Measurements from ENCODE around the gene CYP1B1.

GRCh38 chr2:38116762-38117161 is 40.8 kb upstream of the CYP1B1 start:
- TF ChIP-seq, protein P1, sequence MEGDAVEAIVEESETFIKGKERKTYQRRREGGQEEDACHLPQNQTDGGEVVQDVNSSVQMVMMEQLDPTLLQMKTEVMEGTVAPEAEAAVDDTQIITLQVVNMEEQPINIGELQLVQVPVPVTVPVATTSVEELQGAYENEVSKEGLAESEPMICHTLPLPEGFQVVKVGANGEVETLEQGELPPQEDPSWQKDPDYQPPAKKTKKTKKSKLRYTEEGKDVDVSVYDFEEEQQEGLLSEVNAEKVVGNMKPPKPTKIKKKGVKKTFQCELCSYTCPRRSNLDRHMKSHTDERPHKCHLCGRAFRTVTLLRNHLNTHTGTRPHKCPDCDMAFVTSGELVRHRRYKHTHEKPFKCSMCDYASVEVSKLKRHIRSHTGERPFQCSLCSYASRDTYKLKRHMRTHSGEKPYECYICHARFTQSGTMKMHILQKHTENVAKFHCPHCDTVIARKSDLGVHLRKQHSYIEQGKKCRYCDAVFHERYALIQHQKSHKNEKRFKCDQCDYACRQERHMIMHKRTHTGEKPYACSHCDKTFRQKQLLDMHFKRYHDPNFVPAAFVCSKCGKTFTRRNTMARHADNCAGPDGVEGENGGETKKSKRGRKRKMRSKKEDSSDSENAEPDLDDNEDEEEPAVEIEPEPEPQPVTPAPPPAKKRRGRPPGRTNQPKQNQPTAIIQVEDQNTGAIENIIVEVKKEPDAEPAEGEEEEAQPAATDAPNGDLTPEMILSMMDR (IDR thresholded peaks at IDR 0.05; ENCODE audit: low read depth, low read length) = no peak
- TF ChIP-seq MAX (IDR thresholded peaks at IDR 0.05; ENCODE audit: low read depth, low read length) (no peak), POLR2A (IDR thresholded peaks at IDR 0.05; ENCODE audit: extremely low read depth, insufficient read length) (no peak)
